Keratinocyte (primary cell): ENCODE measurements around the gene MGMT. TPM values are rescaled to one million over a fixed set of nuclear protein-coding genes. Genes with fewer than 3 reads are reported as not detected.

Source experiments
- DNase-seq: peaks from one replicate; pipeline ENCODE4 v3.0.0-alpha.2; 2011; ENCODE audit warnings: low read depth, missing footprints, low spot score
- FAIRE-seq: peaks from 2 replicates; lab custom pipeline; 2011; peaks lifted over from hg19 to GRCh38; lab: Jason Lieb, UNC
- H2AFZ ChIP-seq: 2 replicates; pipeline ENCODE4 v1.6.0; 2012; ENCODE audit warnings: low read length, control low read depth, inconsistent platforms; ENCODE audit not compliant: control insufficient read depth
- H3K27ac ChIP-seq: 2 replicates; pipeline ENCODE4 v1.5.1; 2011; ENCODE audit warnings: low read length; ENCODE audit not compliant: control insufficient read depth, insufficient read depth
- H3K27me3 ChIP-seq: 3 replicates; pipeline ENCODE4 v1.6.0; 2011; ENCODE audit warnings: low read length; ENCODE audit not compliant: control insufficient read depth, insufficient read depth; ENCODE audit errors: extremely low read depth
- H3K36me3 ChIP-seq, 2 experiments: 2 replicates in 1 of 2; 3 replicates in 1 of 2; pipeline ENCODE4 v1.5.1; 2011; ENCODE audit warnings: low read length in 2 of 2, mild to moderate bottlenecking in 1 of 2; ENCODE audit not compliant: control insufficient read depth in 2 of 2, insufficient read depth in 2 of 2; ENCODE audit errors: extremely low read depth in 1 of 2
- H3K4me1 ChIP-seq: 3 replicates; pipeline ENCODE4 v1.5.1; 2011; ENCODE audit warnings: low read length; ENCODE audit not compliant: control insufficient read depth, insufficient read depth; ENCODE audit errors: extremely low read depth
- H3K4me2 ChIP-seq: 3 replicates; pipeline ENCODE4 v1.6.0; 2011; ENCODE audit warnings: low read depth, low read length; ENCODE audit not compliant: control insufficient read depth, insufficient read depth; ENCODE audit errors: extremely low read depth
- H3K4me3 ChIP-seq, 3 experiments: fragments of 200-600 bp in 1 of 3; sonication (generic) in 1 of 3; 2 replicates in 2 of 3; 3 replicates in 1 of 3; pipeline ENCODE4 v1.5.1; 2011 to 2016; ENCODE audit warnings: low read length in 3 of 3, mild to moderate bottlenecking in 3 of 3, control low read depth in 2 of 3, inconsistent platforms in 1 of 3, low read depth in 1 of 3, mixed read lengths in 1 of 3, mixed run types in 1 of 3, moderate library complexity in 1 of 3; ENCODE audit not compliant: control insufficient read depth in 2 of 3, insufficient read depth in 2 of 3; ENCODE audit errors: extremely low read depth in 1 of 3
- H3K79me2 ChIP-seq: 2 replicates; pipeline ENCODE4 v1.6.0; 2012; ENCODE audit warnings: low read length; ENCODE audit not compliant: control insufficient read depth, insufficient read depth
- H3K9ac ChIP-seq: 3 replicates; pipeline ENCODE4 v1.6.0; 2011; ENCODE audit warnings: low read length; ENCODE audit not compliant: control insufficient read depth, insufficient read depth; ENCODE audit errors: extremely low read depth
- H3K9me1 ChIP-seq: 3 replicates; pipeline ENCODE4 v1.6.0; 2011; ENCODE audit warnings: low read length; ENCODE audit not compliant: control insufficient read depth, insufficient read depth; ENCODE audit errors: extremely low read depth
- H3K9me3 ChIP-seq: 2 replicates; pipeline ENCODE4 v1.5.1; 2012; ENCODE audit warnings: low read depth, low read length; ENCODE audit not compliant: control insufficient read depth
- H4K20me1 ChIP-seq: 3 replicates; pipeline ENCODE4 v1.6.0; 2011; ENCODE audit warnings: low read length; ENCODE audit not compliant: control insufficient read depth, insufficient read depth; ENCODE audit errors: extremely low read depth
- EZH2 ChIP-seq: IDR thresholded peaks from one replicate; pipeline ENCODE4 v1.6.1; 2012; ENCODE audit warnings: inconsistent platforms, mild to moderate bottlenecking, low read length, moderate library complexity
- dilution Hi-C: fragments of 300-500 bp; cut with MboI; formaldehyde crosslinking; loops from one replicate; pipeline ENCODE4 v1.7.0; 2020; ENCODE audit warnings: low sequenced_read_pairs; ENCODE audit not compliant: extremely low pct_ligation_motif_present
- polyA plus RNA-seq, 5 experiments: library from polyadenylated mRNA; depleted of rRNA in 3 of 5; stranded (reverse) in 3 of 5; stranded (forward) in 1 of 5; unstranded in 1 of 5; fragments of >200 nt; gene quantifications; 1 replicate in 1 of 5; 2 replicates in 3 of 5; 3 replicates in 1 of 5; pipeline versions ENCODE4 v1.2.1 to v1.2.3, GENCODE V29; 2011 to 2012; ENCODE audit warnings: missing spikeins in 2 of 5, low read depth in 1 of 5, low replicate concordance in 1 of 5
- TF ChIP-seq, protein P1 (sequence below), 3 experiments: IDR thresholded peaks in 1 of 3; conservative IDR thresholded peaks in 1 of 3; optimal IDR thresholded peaks in 1 of 3; 2 replicates in 2 of 3; 3 replicates in 1 of 3; pipeline versions ENCODE3 to v1.5.1; 2011; ENCODE audit warnings: low read length in 3 of 3, mild to moderate bottlenecking in 3 of 3, moderate library complexity in 2 of 3, control low read depth in 1 of 3, inconsistent platforms in 1 of 3; ENCODE audit not compliant: insufficient read depth in 2 of 3; ENCODE audit errors: extremely low read depth in 1 of 3

The MGMT gene
- polyA plus RNA-seq, 1 donor (not counting 4 experiments of a cell fraction or from before 2014, with no cell fraction given) = 15.2 TPM

GRCh38 chr10:129675027-129675769, 208.2 kb downstream of the MGMT start:
- Histone ChIP-seq H3K4me1 (no peaks in the 10 kb centered on the region), H3K9ac (no peak overlapping the region), H2AFZ (no peak overlapping the region), H3K27me3 (no peaks in the 10 kb centered on the region), H3K27ac (no peak overlapping the region), H3K4me3 (no peak overlapping the region), H3K79me2 (no peaks in the 10 kb centered on the region), H4K20me1 (no peaks in the 10 kb centered on the region), H3K4me2 (no peak overlapping the region), H3K9me1 (no peaks in the 10 kb centered on the region), H3K9me3 (no peaks in the 10 kb centered on the region), H3K36me3 (no peaks in the 10 kb centered on the region)
- DNase-seq = no peak
- dilution Hi-C loops = no loop called here
- no peak for FAIRE-seq
- TF ChIP-seq, protein P1, sequence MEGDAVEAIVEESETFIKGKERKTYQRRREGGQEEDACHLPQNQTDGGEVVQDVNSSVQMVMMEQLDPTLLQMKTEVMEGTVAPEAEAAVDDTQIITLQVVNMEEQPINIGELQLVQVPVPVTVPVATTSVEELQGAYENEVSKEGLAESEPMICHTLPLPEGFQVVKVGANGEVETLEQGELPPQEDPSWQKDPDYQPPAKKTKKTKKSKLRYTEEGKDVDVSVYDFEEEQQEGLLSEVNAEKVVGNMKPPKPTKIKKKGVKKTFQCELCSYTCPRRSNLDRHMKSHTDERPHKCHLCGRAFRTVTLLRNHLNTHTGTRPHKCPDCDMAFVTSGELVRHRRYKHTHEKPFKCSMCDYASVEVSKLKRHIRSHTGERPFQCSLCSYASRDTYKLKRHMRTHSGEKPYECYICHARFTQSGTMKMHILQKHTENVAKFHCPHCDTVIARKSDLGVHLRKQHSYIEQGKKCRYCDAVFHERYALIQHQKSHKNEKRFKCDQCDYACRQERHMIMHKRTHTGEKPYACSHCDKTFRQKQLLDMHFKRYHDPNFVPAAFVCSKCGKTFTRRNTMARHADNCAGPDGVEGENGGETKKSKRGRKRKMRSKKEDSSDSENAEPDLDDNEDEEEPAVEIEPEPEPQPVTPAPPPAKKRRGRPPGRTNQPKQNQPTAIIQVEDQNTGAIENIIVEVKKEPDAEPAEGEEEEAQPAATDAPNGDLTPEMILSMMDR (optimal IDR thresholded peaks at IDR 0.05 in 1 of 3, IDR thresholded peaks at IDR 0.05 in 1 of 3, conservative IDR thresholded peaks at IDR 0.05 in 1 of 3; ENCODE audit: extremely low read depth in 1 of 3, insufficient read depth in 2 of 3, low read length in 3 of 3) = no peak
- TF ChIP-seq EZH2 = no peak

DNA sequence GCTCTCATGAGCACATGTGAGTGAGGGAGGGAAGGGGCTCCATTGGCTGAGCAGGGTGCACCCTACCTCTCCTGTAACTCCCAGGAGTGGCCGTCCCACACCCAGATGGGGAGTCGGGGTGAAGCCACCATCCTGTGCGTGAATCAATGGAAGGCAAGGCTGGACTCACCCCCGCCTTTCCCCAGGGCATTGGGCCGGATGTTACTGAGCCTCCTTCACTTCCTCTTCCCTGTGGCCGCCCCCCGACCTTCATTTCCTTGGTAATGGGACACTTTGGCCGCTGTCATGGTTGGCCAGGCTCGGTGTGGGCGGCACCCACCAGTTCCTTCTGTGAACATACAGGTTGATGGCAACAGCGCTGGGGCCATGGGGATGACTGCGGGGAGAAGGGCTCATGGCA, 209.0 kb downstream of the MGMT start:
- H3K9me1 ChIP-seq = no peaks in the 10 kb centered on the region
- dilution Hi-C loops = no loop called here
- no peaks in the 10 kb centered on the region for H3K79me2 ChIP-seq
- DNase-seq (no peak), FAIRE-seq (no peak)
- no peak overlapping the region for H3K4me3 ChIP-seq
- no peaks in the 10 kb centered on the region for H3K36me3 ChIP-seq
- H3K27ac ChIP-seq = no peak overlapping the region
- H3K9me3 ChIP-seq = no peaks in the 10 kb centered on the region
- no peaks in the 10 kb centered on the region for H4K20me1 ChIP-seq
- H2AFZ ChIP-seq = no peak overlapping the region
- no peaks in the 10 kb centered on the region for H3K4me1 ChIP-seq
- no peaks in the 10 kb centered on the region for H3K27me3 ChIP-seq
- no peak overlapping the region for H3K4me2 ChIP-seq
- H3K9ac ChIP-seq = no peak overlapping the region
- TF ChIP-seq, protein P1 (optimal IDR thresholded peaks at IDR 0.05 in 1 of 3, IDR thresholded peaks at IDR 0.05 in 1 of 3, conservative IDR thresholded peaks at IDR 0.05 in 1 of 3; ENCODE audit: extremely low read depth in 1 of 3, insufficient read depth in 2 of 3, low read length in 3 of 3) = no peak
- no peak for TF ChIP-seq EZH2
